ENCODE results near the gene ZNF521.
"Not testable (repeated sequence)": the region's sequence is repeated elsewhere in the genome, so short reads cannot be mapped to it uniquely, and the experiment has no call there.

Gene ZNF521

DNA sequence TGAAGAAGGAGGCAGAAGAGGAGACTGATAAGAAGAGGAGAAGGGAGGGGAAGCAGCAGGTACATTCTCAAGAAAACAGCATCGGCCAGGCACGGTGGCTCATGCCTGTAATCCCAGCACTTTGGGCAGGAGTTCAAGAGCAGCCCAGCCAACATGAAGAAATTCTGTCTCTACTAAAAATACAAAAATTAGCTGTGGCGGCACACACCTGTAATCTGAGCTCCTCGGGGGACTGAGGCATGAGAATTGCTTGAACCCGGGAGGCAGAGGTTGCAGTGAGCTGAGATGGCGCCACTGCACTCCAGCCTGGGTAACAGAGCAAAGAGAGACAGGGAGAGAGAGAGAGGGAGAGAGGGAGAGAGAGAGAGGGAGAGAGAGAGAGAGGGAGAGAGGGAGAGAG lies 318.8 kb downstream of the ZNF521 start:
- not testable (repeated sequence) for DNase-seq (ENCODE audit: low spot score)

DNA sequence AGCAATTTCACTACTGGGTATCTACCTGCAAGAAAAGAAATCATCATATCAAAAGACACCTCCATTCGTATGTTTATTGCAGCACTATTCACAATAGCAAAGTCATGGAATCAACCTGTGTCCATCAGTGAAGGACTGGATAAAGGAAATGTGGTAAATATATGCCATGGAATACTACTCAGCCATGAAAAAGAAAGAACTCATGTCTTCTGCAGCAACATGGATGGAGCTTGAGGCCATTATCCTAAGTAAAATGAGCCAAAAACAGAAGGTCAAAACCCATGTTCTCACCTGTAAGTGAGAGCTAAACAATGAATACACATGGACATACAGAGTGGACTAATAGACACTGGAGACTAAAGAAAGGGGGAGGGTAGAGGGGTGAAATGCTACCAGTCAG lies 322.2 kb downstream of the ZNF521 start:
- no peak for DNase-seq (ENCODE audit: low spot score)

DNA sequence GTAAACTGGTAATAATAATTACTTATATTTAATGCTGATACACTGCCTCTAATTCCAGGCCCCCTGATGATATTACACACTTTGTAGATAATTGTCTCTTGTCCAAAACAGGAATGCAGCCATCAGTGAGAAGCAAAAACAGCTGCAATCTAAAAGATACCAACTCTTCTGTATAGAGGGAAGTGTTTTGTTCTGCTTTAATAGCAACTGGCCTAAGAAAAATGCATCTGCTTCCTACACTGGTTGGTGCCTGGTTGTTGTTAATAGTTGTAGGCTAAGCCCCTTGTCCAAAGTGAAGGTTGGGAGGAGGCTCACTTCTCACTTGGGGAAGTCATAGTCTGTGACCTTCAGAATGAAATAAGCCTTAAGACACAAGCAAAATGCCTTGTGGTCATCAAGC lies 332.0 kb downstream of the ZNF521 start:
- no peak for DNase-seq (ENCODE audit: low spot score)

GRCh38 chr18:25019086-25019860 lies 332.7 kb downstream of the ZNF521 start:
- DNase-seq (ENCODE audit: low spot score), result no peak

DNA sequence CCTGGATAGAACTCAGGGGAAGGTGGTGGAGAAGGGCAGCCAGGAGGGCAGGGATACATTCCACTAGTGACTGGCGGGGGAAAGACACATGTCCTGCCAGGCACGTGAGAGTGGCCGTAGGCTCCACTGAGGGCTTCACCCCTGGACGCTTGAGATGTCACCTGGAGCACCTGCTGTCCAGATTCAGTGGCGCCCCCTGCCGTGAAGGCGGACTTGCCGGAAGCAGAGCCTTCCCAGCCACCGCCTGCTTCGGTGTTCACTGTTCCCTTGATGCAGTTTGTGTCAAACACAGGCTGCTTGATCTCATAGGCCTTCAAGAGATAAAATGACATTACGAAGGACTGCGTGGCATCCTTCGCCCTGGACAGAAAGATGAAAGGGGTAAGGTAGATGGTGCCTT lies 335.3 kb downstream of the ZNF521 start:
- DNase-seq (ENCODE audit: low spot score), result no peak

- no peak for DNase-seq (ENCODE audit: low spot score)
Measured at GRCh38 chr18:25016181-25016580, 335.8 kb downstream of the ZNF521 start.
